ENCODE results near the gene FOXJ3.

Gene FOXJ3

GRCh38 chr1:42175314-42176054 lies 159.6 kb downstream of the FOXJ3 start:
- Mint-ChIP-seq H3K27ac (no peak overlapping the region), H3K9me3 (no peaks in the 10 kb centered on the region), H3K4me3 (no peak overlapping the region)

GRCh38 chr1:42173961-42174735 lies 160.9 kb downstream of the FOXJ3 start:
- no peak overlapping the region for H3K27ac Mint-ChIP-seq
- no peaks in the 10 kb centered on the region for H3K9me3 Mint-ChIP-seq
- peaks cover 1% of the 10 kb centered on the region for H3K27me3 Mint-ChIP-seq
- H3K4me3 Mint-ChIP-seq = no peak overlapping the region
- intact Hi-C loops (cut with micrococcal nuclease) = loop anchor here (1.0 to 10.0 kb wide), 2 partner anchors 151 to 600 kb away; no protein-coding TSS in a partner anchor
- H3K4me1 Mint-ChIP-seq (ENCODE audit: low read depth) = no peaks in the 10 kb centered on the region
- H3K36me3 Mint-ChIP-seq (ENCODE audit: low read depth) = peaks cover 22% of the 10 kb centered on the region

More at GRCh38 chr1:42175314-42176054, 159.6 kb downstream of the FOXJ3 start:
- H3K27me3 Mint-ChIP-seq = peaks cover 1% of the 10 kb centered on the region
- intact Hi-C loops (cut with micrococcal nuclease) = loop anchor here (10.0 kb wide), 1 partner anchor 149 kb away; no protein-coding TSS in a partner anchor
- H3K4me1 Mint-ChIP-seq (ENCODE audit: low read depth) = no peaks in the 10 kb centered on the region
- H3K36me3 Mint-ChIP-seq (ENCODE audit: low read depth) = peaks cover 34% of the 10 kb centered on the region

GRCh38 chr1:42173155-42173933 lies 161.7 kb downstream of the FOXJ3 start:
- Mint-ChIP-seq H3K27ac (no peak overlapping the region), H3K36me3 (ENCODE audit: low read depth) (peaks cover 16% of the 10 kb centered on the region), H3K4me1 (ENCODE audit: low read depth) (peaks cover 6% of the 10 kb centered on the region), H3K9me3 (no peaks in the 10 kb centered on the region), H3K27me3 (peaks cover 1% of the 10 kb centered on the region), H3K4me3 (no peak overlapping the region)
- intact Hi-C loops (cut with micrococcal nuclease) = loop anchor here (1.0 to 10.0 kb wide), 2 partner anchors 151 to 599 kb away; no protein-coding TSS in a partner anchor

GRCh38 chr1:42172381-42173133 lies 162.5 kb downstream of the FOXJ3 start:
- intact Hi-C loops (cut with micrococcal nuclease) = loop anchor here (1.0 to 10.0 kb wide), 2 partner anchors 152 to 598 kb away; no protein-coding TSS in a partner anchor

GRCh38 chr1:42171679-42172266 lies 163.3 kb downstream of the FOXJ3 start:
- intact Hi-C loops (cut with micrococcal nuclease) = loop anchor here (10.0 kb wide), 1 partner anchor 153 kb away; no protein-coding TSS in a partner anchor
- Mint-ChIP-seq H3K4me1 (ENCODE audit: low read depth) (peaks cover 14% of the 10 kb centered on the region), H3K27ac (no peak overlapping the region), H3K9me3 (no peaks in the 10 kb centered on the region), H3K36me3 (ENCODE audit: low read depth) (peaks cover 3% of the 10 kb centered on the region), H3K4me3 (no peak overlapping the region), H3K27me3 (peaks cover 1% of the 10 kb centered on the region)

More at GRCh38 chr1:42172381-42173133, 162.5 kb downstream of the FOXJ3 start:
- Mint-ChIP-seq H3K27me3 (peaks cover 1% of the 10 kb centered on the region), H3K4me1 (ENCODE audit: low read depth) (peaks cover 14% of the 10 kb centered on the region), H3K4me3 (no peak overlapping the region), H3K9me3 (no peaks in the 10 kb centered on the region), H3K36me3 (ENCODE audit: low read depth) (peaks cover 9% of the 10 kb centered on the region), H3K27ac (no peak overlapping the region)

GRCh38 chr1:42170779-42171621 lies 164.0 kb downstream of the FOXJ3 start:
- peaks cover 14% of the 10 kb centered on the region for H3K4me1 Mint-ChIP-seq (ENCODE audit: low read depth)
- peaks cover 1% of the 10 kb centered on the region for H3K27me3 Mint-ChIP-seq
- no peaks in the 10 kb centered on the region for H3K36me3 Mint-ChIP-seq (ENCODE audit: low read depth)
- H3K9me3 Mint-ChIP-seq = no peaks in the 10 kb centered on the region
- no peak overlapping the region for H3K4me3 Mint-ChIP-seq
- no peak overlapping the region for H3K27ac Mint-ChIP-seq
- intact Hi-C loops (cut with micrococcal nuclease) = loop anchor here (10.0 kb wide), 1 partner anchor 154 kb away; no protein-coding TSS in a partner anchor

- no peak overlapping the region for H3K27ac Mint-ChIP-seq
- intact Hi-C loops (cut with micrococcal nuclease) = no loop called here
- H3K4me3 Mint-ChIP-seq = no peak overlapping the region
- H3K4me1 Mint-ChIP-seq (ENCODE audit: low read depth) = peaks cover 14% of the 10 kb centered on the region
- no peaks in the 10 kb centered on the region for H3K36me3 Mint-ChIP-seq (ENCODE audit: low read depth)
- peaks cover 1% of the 10 kb centered on the region for H3K27me3 Mint-ChIP-seq
- no peaks in the 10 kb centered on the region for H3K9me3 Mint-ChIP-seq
Observed at GRCh38 chr1:42168763-42169162, 166.3 kb downstream of the FOXJ3 start.

GRCh38 chr1:42168391-42168670 lies 166.7 kb downstream of the FOXJ3 start:
- H3K27ac Mint-ChIP-seq = no peak overlapping the region

GRCh38 chr1:42167611-42168390 lies 167.2 kb downstream of the FOXJ3 start:
- Mint-ChIP-seq H3K4me1 (ENCODE audit: low read depth) (peaks cover 14% of the 10 kb centered on the region), H3K27me3 (peaks cover 3% of the 10 kb centered on the region), H3K36me3 (ENCODE audit: low read depth) (no peaks in the 10 kb centered on the region), H3K27ac (no peak overlapping the region), H3K9me3 (no peaks in the 10 kb centered on the region), H3K4me3 (no peak overlapping the region)
- intact Hi-C loops (cut with micrococcal nuclease) = no loop called here

More at GRCh38 chr1:42168391-42168670, 166.7 kb downstream of the FOXJ3 start:
- intact Hi-C loops (cut with micrococcal nuclease) = no loop called here
- H3K27me3 Mint-ChIP-seq = peaks cover 1% of the 10 kb centered on the region
- peaks cover 14% of the 10 kb centered on the region for H3K4me1 Mint-ChIP-seq (ENCODE audit: low read depth)
- H3K36me3 Mint-ChIP-seq (ENCODE audit: low read depth) = no peaks in the 10 kb centered on the region
- H3K4me3 Mint-ChIP-seq = no peak overlapping the region
- H3K9me3 Mint-ChIP-seq = no peaks in the 10 kb centered on the region

GRCh38 chr1:42165511-42166210 lies 169.4 kb downstream of the FOXJ3 start:
- no peak overlapping the region for H3K4me3 Mint-ChIP-seq
- H3K9me3 Mint-ChIP-seq = peaks cover 4% of the 10 kb centered on the region
- no peaks in the 10 kb centered on the region for H3K36me3 Mint-ChIP-seq (ENCODE audit: low read depth)
- H3K4me1 Mint-ChIP-seq (ENCODE audit: low read depth) = peaks cover 20% of the 10 kb centered on the region
- intact Hi-C loops (cut with micrococcal nuclease) = no loop called here
- H3K27me3 Mint-ChIP-seq = peaks cover 3% of the 10 kb centered on the region
- no peak overlapping the region for H3K27ac Mint-ChIP-seq

Data from dendritic cell treated with granulocyte-macrophage colony-stimulating factor and Interleukin-4, amounts not matched to agents 40 ng/mL and 50 ng/mL, for 4 days (primary cell).